Keratinocyte (primary cell): ENCODE results near the gene SETBP1. TPM values are rescaled to one million over a fixed set of nuclear protein-coding genes. Genes with fewer than 3 reads are reported as not detected.

Source experiments
- DNase-seq: peaks from one replicate; pipeline ENCODE4 v3.0.0-alpha.2; 2011; ENCODE audit warnings: low read depth, missing footprints, low spot score
- FAIRE-seq: peaks from 2 replicates; lab custom pipeline; 2011; peaks lifted over from hg19 to GRCh38; lab: Jason Lieb, UNC
- H2AFZ ChIP-seq: 2 replicates; pipeline ENCODE4 v1.6.0; 2012; ENCODE audit warnings: low read length, control low read depth, inconsistent platforms; ENCODE audit not compliant: control insufficient read depth
- H3K27ac ChIP-seq: 2 replicates; pipeline ENCODE4 v1.5.1; 2011; ENCODE audit warnings: low read length; ENCODE audit not compliant: control insufficient read depth, insufficient read depth
- H3K27me3 ChIP-seq: 3 replicates; pipeline ENCODE4 v1.6.0; 2011; ENCODE audit warnings: low read length; ENCODE audit not compliant: control insufficient read depth, insufficient read depth; ENCODE audit errors: extremely low read depth
- H3K36me3 ChIP-seq, 2 experiments: 2 replicates in 1 of 2; 3 replicates in 1 of 2; pipeline ENCODE4 v1.5.1; 2011; ENCODE audit warnings: low read length in 2 of 2, mild to moderate bottlenecking in 1 of 2; ENCODE audit not compliant: control insufficient read depth in 2 of 2, insufficient read depth in 2 of 2; ENCODE audit errors: extremely low read depth in 1 of 2
- H3K4me1 ChIP-seq: 3 replicates; pipeline ENCODE4 v1.5.1; 2011; ENCODE audit warnings: low read length; ENCODE audit not compliant: control insufficient read depth, insufficient read depth; ENCODE audit errors: extremely low read depth
- H3K4me2 ChIP-seq: 3 replicates; pipeline ENCODE4 v1.6.0; 2011; ENCODE audit warnings: low read depth, low read length; ENCODE audit not compliant: control insufficient read depth, insufficient read depth; ENCODE audit errors: extremely low read depth
- H3K4me3 ChIP-seq, 3 experiments: fragments of 200-600 bp in 1 of 3; sonication (generic) in 1 of 3; 2 replicates in 2 of 3; 3 replicates in 1 of 3; pipeline ENCODE4 v1.5.1; 2011 to 2016; ENCODE audit warnings: low read length in 3 of 3, mild to moderate bottlenecking in 3 of 3, control low read depth in 2 of 3, inconsistent platforms in 1 of 3, low read depth in 1 of 3, mixed read lengths in 1 of 3, mixed run types in 1 of 3, moderate library complexity in 1 of 3; ENCODE audit not compliant: control insufficient read depth in 2 of 3, insufficient read depth in 2 of 3; ENCODE audit errors: extremely low read depth in 1 of 3
- H3K79me2 ChIP-seq: 2 replicates; pipeline ENCODE4 v1.6.0; 2012; ENCODE audit warnings: low read length; ENCODE audit not compliant: control insufficient read depth, insufficient read depth
- H3K9ac ChIP-seq: 3 replicates; pipeline ENCODE4 v1.6.0; 2011; ENCODE audit warnings: low read length; ENCODE audit not compliant: control insufficient read depth, insufficient read depth; ENCODE audit errors: extremely low read depth
- H3K9me1 ChIP-seq: 3 replicates; pipeline ENCODE4 v1.6.0; 2011; ENCODE audit warnings: low read length; ENCODE audit not compliant: control insufficient read depth, insufficient read depth; ENCODE audit errors: extremely low read depth
- H3K9me3 ChIP-seq: 2 replicates; pipeline ENCODE4 v1.5.1; 2012; ENCODE audit warnings: low read depth, low read length; ENCODE audit not compliant: control insufficient read depth
- H4K20me1 ChIP-seq: 3 replicates; pipeline ENCODE4 v1.6.0; 2011; ENCODE audit warnings: low read length; ENCODE audit not compliant: control insufficient read depth, insufficient read depth; ENCODE audit errors: extremely low read depth
- EZH2 ChIP-seq: IDR thresholded peaks from one replicate; pipeline ENCODE4 v1.6.1; 2012; ENCODE audit warnings: inconsistent platforms, mild to moderate bottlenecking, low read length, moderate library complexity
- dilution Hi-C: fragments of 300-500 bp; cut with MboI; formaldehyde crosslinking; loops from one replicate; pipeline ENCODE4 v1.7.0; 2020; ENCODE audit warnings: low sequenced_read_pairs; ENCODE audit not compliant: extremely low pct_ligation_motif_present
- polyA plus RNA-seq, 5 experiments: library from polyadenylated mRNA; depleted of rRNA in 3 of 5; stranded (reverse) in 3 of 5; stranded (forward) in 1 of 5; unstranded in 1 of 5; fragments of >200 nt; gene quantifications; 1 replicate in 1 of 5; 2 replicates in 3 of 5; 3 replicates in 1 of 5; pipeline versions ENCODE4 v1.2.1 to v1.2.3, GENCODE V29; 2011 to 2012; ENCODE audit warnings: missing spikeins in 2 of 5, low read depth in 1 of 5, low replicate concordance in 1 of 5
- TF ChIP-seq, protein P1 (sequence below), 3 experiments: IDR thresholded peaks in 1 of 3; conservative IDR thresholded peaks in 1 of 3; optimal IDR thresholded peaks in 1 of 3; 2 replicates in 2 of 3; 3 replicates in 1 of 3; pipeline versions ENCODE3 to v1.5.1; 2011; ENCODE audit warnings: low read length in 3 of 3, mild to moderate bottlenecking in 3 of 3, moderate library complexity in 2 of 3, control low read depth in 1 of 3, inconsistent platforms in 1 of 3; ENCODE audit not compliant: insufficient read depth in 2 of 3; ENCODE audit errors: extremely low read depth in 1 of 3

The SETBP1 gene
- polyA plus RNA-seq, 1 donor (not counting 4 experiments of a cell fraction or from before 2014, with no cell fraction given) = 3.3 TPM

DNA sequence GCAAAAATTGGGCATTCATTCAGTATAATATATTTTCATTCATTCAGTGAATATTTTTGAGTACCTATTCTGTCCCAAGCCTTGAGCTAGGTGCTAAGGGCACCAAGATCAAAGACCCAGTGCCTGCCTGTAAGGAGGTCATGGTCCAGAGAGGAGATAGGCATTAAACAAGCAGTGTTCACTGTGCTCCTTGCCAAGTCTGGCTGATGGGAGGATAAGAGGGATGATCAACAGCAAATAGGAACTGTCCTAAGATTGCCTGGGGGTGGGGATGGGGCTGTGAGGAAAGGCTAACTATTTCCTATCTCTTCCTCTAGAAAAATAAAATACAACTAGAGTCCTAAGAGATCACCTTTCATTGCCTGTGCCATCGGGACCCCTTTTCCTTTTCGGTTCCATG lies 60.4 kb downstream of the SETBP1 start:
- dilution Hi-C loops = no loop called here
- H3K9me1 ChIP-seq = no peaks in the 10 kb centered on the region
- FAIRE-seq (no peak), DNase-seq (no peak)
- no peaks in the 10 kb centered on the region for H3K79me2 ChIP-seq
- H4K20me1 ChIP-seq = no peaks in the 10 kb centered on the region
- H3K4me1 ChIP-seq = peaks cover 12% of the 10 kb centered on the region
- no peak overlapping the region for H3K4me2 ChIP-seq
- no peak overlapping the region for H3K27ac ChIP-seq
- TF ChIP-seq, protein P1, sequence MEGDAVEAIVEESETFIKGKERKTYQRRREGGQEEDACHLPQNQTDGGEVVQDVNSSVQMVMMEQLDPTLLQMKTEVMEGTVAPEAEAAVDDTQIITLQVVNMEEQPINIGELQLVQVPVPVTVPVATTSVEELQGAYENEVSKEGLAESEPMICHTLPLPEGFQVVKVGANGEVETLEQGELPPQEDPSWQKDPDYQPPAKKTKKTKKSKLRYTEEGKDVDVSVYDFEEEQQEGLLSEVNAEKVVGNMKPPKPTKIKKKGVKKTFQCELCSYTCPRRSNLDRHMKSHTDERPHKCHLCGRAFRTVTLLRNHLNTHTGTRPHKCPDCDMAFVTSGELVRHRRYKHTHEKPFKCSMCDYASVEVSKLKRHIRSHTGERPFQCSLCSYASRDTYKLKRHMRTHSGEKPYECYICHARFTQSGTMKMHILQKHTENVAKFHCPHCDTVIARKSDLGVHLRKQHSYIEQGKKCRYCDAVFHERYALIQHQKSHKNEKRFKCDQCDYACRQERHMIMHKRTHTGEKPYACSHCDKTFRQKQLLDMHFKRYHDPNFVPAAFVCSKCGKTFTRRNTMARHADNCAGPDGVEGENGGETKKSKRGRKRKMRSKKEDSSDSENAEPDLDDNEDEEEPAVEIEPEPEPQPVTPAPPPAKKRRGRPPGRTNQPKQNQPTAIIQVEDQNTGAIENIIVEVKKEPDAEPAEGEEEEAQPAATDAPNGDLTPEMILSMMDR (optimal IDR thresholded peaks at IDR 0.05 in 1 of 3, IDR thresholded peaks at IDR 0.05 in 1 of 3, conservative IDR thresholded peaks at IDR 0.05 in 1 of 3; ENCODE audit: extremely low read depth in 1 of 3, insufficient read depth in 2 of 3, low read length in 3 of 3) = no peak
- TF ChIP-seq EZH2 = no peak
- H3K9me3 ChIP-seq = no peaks in the 10 kb centered on the region
- H2AFZ ChIP-seq = no peak overlapping the region
- no peak overlapping the region for H3K4me3 ChIP-seq
- H3K9ac ChIP-seq = no peak overlapping the region
- no peaks in the 10 kb centered on the region for H3K27me3 ChIP-seq
- peaks cover 0 to 3% of the 10 kb centered on the region in 2 experiments for H3K36me3 ChIP-seq

DNA sequence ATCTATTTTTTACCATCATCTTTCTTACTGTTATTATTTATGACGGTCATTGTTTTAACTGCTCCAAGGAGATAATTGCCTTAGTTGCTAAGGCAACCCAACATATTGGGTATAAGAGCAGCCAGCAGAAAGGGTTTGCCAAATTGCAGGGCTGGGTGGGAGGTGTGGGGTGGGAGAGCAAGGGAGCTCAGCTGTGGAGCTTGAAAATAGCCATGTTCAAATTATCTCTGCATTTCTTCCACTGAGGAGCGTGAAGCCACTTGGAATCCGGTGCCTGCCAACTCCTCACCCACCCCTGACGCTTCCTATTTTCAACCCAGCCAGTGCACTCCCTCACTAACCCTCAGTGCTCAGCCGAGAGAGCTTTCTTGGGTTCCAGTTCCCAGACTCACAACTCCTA lies 60.8 kb downstream of the SETBP1 start:
- no peaks in the 10 kb centered on the region for H3K27me3 ChIP-seq
- peaks cover 12% of the 10 kb centered on the region for H3K4me1 ChIP-seq
- dilution Hi-C loops = no loop called here
- no peak overlapping the region for H3K9ac ChIP-seq
- no peaks in the 10 kb centered on the region for H3K9me1 ChIP-seq
- H3K9me3 ChIP-seq = no peaks in the 10 kb centered on the region
- no peak for DNase-seq
- no peak overlapping the region for H3K4me2 ChIP-seq
- no peak overlapping the region for H3K4me3 ChIP-seq
- TF ChIP-seq, protein P1 (optimal IDR thresholded peaks at IDR 0.05 in 1 of 3, IDR thresholded peaks at IDR 0.05 in 1 of 3, conservative IDR thresholded peaks at IDR 0.05 in 1 of 3; ENCODE audit: extremely low read depth in 1 of 3, insufficient read depth in 2 of 3, low read length in 3 of 3) = no peak
- TF ChIP-seq EZH2 = no peak
- H2AFZ ChIP-seq = no peak overlapping the region
- peaks cover 0 to 3% of the 10 kb centered on the region in 2 experiments for H3K36me3 ChIP-seq
- H4K20me1 ChIP-seq = no peaks in the 10 kb centered on the region
- H3K79me2 ChIP-seq = no peaks in the 10 kb centered on the region
- FAIRE-seq = no peak
- no peak overlapping the region for H3K27ac ChIP-seq
